H1 (cell line): ENCODE data around the gene QSOX2. TPM values are rescaled to one million over a fixed set of nuclear protein-coding genes. Genes with fewer than 3 reads are reported as not detected.

Experiments used
- BACH1 ChIP-seq: IDR thresholded peaks from 2 replicates; pipeline ENCODE4 v1.6.1; 2012; ENCODE audit warnings: low read length, improper control_type of control experiment
- EGR1 ChIP-seq: IDR thresholded peaks from 2 replicates; pipeline ENCODE4 v1.6.1; 2011; ENCODE audit warnings: low read depth, low read length, borderline replicate concordance
- KDM1A ChIP-seq: fragments of 200-600, 300-600 bp; sonication (generic); IDR thresholded peaks from 2 replicates; pipeline ENCODE4 v1.7.1; 2016; ENCODE audit warnings: mild to moderate bottlenecking, low read length, borderline replicate concordance
- KDM4A ChIP-seq: IDR thresholded peaks from one replicate; pipeline ENCODE4 v1.7.1; 2012; ENCODE audit warnings: low read depth, mild to moderate bottlenecking, moderate library complexity, low read length, inconsistent platforms; ENCODE audit not compliant: severe bottlenecking
- RAD21 ChIP-seq, 2 experiments: IDR thresholded peaks in 1 of 2; conservative IDR thresholded peaks in 1 of 2; 2 replicates each; pipeline ENCODE4 v1.6.1; 2011; ENCODE audit warnings: low read depth in 2 of 2, low read length in 2 of 2, improper control_type of control experiment in 1 of 2, inconsistent platforms in 1 of 2, mild to moderate bottlenecking in 1 of 2, moderate library complexity in 1 of 2
- RBBP5 ChIP-seq: IDR thresholded peaks from 2 replicates; pipeline ENCODE4 v1.7.1; 2012; ENCODE audit warnings: low read depth, mild to moderate bottlenecking, inconsistent platforms, low read length, moderate library complexity, borderline replicate concordance
- SIX5 ChIP-seq: IDR thresholded peaks from 2 replicates; pipeline ENCODE4 v1.6.1; 2011; ENCODE audit warnings: mild to moderate bottlenecking, low read depth, low read length
- SP2 ChIP-seq: IDR thresholded peaks from 2 replicates; pipeline ENCODE4 v1.6.1; 2012; ENCODE audit warnings: mild to moderate bottlenecking, low read length, inconsistent platforms
- SRF ChIP-seq: IDR thresholded peaks from 2 replicates; pipeline ENCODE4 v1.6.1; 2011; ENCODE audit warnings: mild to moderate bottlenecking, low read depth, low read length, moderate library complexity
- YY1 ChIP-seq: IDR thresholded peaks from 2 replicates; pipeline ENCODE4 v1.6.1; 2011; ENCODE audit warnings: low read depth, mild to moderate bottlenecking, low read length
- polyA plus RNA-seq, 7 experiments: library from polyadenylated mRNA; depleted of rRNA in 3 of 7; stranded (reverse) in 5 of 7; unstranded in 2 of 7; fragments of >200 nt in 5 of 7; fragments of 200-250 nt in 2 of 7; gene quantifications; 1 replicate in 5 of 7; 2 replicates in 1 of 7; 4 replicates in 1 of 7; pipeline versions ENCODE4 v1.2.1 to v1.2.3, GENCODE V29; 2011 to 2013; ENCODE audit warnings: missing spikeins in 2 of 7, mixed read lengths in 2 of 7
- total RNA-seq: library from RNA; stranded (reverse); fragmentation: NEBNext Ultra II Directional; extraction: Animal tissue kit (Norgen Biotek cat#: 25700); gene quantifications from 2 replicates; pipeline ENCODE4 v1.2.1, GENCODE V29; 2021
- TF ChIP-seq, protein P1 (sequence below): IDR thresholded peaks from 2 replicates; pipeline ENCODE4 v1.6.1; 2011; ENCODE audit warnings: low read depth, mild to moderate bottlenecking, low read length; ENCODE audit not compliant: insufficient read depth

QSOX2 gene
- total and polyA plus RNA-seq, 2 of the 8 experiments (the other 6 are each of a cell fraction or from before 2014, with no cell fraction given): 18.0 to 28.6 TPM

- TF ChIP-seq SRF (no peak), SIX5 (no peak), BACH1 (peak; percentile 22; the same call in 1 of the 2 replicates), KDM1A (no peak), KDM4A (peak; percentile 74), RBBP5 (peak; percentile 60; the same call in 1 of the 2 replicates), SP2 (no peak), YY1 (peak; percentile 92), EGR1 (peak; percentile 15; the same call in 1 of the 2 replicates), RAD21 (IDR thresholded peaks at IDR 0.05 in 1 of 2, conservative IDR thresholded peaks at IDR 0.05 in 1 of 2; ENCODE audit: low read depth in 2 of 2, low read length in 2 of 2) (no peak)
- TF ChIP-seq, protein P1, sequence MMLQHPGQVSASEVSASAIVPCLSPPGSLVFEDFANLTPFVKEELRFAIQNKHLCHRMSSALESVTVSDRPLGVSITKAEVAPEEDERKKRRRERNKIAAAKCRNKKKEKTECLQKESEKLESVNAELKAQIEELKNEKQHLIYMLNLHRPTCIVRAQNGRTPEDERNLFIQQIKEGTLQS: peak; percentile 33; the same call in 1 of the 2 replicates
Measured at GRCh38 chr9:136245219-136246150, at the start of gene QSOX2 (continued).
